ENCODE measurements around the gene COPS6.
A peak's percentile ranks its signal among the peaks of the same experiment; 100 is the strongest.

Gene COPS6

DNA sequence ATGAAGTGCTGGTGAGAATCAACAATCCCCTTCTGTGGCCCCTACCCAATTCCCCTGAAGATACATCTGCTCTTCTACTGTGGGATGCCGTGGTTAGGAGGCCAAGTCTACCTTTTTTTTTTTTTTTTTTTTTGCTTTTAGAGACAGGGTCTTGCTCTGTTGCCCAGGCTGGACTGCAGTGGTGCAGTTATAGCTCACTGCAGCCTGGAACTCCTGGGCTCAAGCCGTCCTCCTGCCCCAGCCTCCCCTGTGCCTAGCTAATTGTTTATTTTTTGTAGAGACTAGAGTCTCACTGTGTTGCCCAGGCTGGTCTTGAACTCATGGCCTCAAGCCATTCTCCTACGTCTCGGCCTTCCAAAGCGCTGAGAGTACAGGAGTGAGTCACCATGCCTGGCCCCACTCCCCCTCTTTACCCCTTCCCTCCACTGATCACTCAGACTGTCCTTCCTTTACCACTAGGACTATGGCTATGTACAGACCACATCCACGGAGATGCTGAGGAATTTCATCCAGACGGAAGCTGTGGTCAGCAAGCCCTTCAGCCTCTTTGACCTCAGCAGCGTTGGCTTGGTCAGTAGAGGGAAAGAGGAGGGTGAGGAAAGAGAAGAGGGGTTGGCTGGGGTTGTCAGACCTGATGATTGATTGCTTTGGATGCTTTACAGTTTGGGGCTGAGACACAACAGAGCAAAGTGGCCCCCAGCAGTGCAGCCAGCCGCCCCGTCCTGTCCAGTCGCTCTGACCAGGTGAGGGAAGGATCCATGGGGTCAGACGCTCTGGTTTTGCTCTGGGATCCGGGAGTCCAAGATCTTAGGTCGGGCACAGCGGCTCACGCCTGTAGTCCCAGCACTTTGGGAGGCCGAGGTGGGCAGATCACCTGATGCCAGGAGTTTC is 14.4 kb downstream of the COPS6 start:
- no peak for DNase-seq

GRCh38 chr7:100105534-100105933 is 16.8 kb downstream of the COPS6 start:
- no peak for DNase-seq

DNA sequence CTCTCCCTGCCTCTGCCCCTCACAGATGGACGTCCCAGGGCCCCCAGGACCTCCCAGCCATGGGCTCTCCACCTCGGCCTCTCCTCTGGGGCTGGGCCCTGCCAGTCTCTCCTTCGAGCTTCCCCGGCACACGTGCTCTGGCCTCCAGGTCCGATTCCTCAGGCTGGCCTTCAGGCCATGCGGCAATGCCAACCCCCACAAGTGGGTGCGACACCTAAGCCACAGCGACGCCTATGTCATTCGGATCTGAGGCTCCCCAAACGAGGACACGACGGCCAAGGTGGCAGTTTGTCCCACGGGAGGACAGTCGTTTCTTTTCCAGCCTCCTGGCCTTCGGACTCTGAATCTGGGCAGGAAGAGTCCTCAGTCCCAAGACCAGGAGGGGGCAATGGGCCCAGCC is 17.9 kb downstream of the COPS6 start:
- no peak for DNase-seq

- DNase-seq, result no peak
Observed at GRCh38 chr7:100107125-100107737, 18.5 kb downstream of the COPS6 start.

GRCh38 chr7:100107890-100108289 is 19.1 kb downstream of the COPS6 start:
- DNase-seq, result no peak

DNA sequence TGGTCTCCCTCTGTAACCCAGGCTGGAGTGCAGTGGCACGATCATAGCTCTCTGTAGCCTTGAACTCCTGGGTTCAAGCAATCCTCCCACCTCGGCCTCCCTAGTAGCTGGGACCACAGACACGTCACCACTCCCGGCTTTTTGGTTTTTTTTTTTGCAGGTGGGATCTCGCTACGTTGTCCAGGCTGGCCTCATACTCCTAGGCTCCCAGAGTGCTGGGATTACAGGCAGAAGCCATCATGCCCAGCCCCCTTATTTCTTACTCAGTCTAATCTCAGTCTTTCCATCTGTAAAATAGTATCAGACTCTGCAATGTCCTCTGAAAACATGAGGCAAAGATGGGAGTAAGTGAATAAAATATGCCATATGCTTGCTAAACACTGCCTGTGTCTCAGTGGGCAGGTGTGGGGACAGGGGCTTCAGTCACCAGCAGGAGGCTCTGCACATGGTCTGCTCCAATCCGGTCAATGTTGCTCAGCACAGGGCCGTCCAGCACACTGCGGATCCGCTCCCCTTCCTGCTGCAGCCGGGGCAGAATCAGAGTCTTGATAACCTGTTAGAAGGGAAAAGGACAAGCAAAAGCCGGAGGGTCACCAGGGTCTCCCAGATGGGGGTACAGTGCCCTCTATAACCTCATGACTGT is 20.9 kb downstream of the COPS6 start:
- DNase-seq, result no peak

DNA sequence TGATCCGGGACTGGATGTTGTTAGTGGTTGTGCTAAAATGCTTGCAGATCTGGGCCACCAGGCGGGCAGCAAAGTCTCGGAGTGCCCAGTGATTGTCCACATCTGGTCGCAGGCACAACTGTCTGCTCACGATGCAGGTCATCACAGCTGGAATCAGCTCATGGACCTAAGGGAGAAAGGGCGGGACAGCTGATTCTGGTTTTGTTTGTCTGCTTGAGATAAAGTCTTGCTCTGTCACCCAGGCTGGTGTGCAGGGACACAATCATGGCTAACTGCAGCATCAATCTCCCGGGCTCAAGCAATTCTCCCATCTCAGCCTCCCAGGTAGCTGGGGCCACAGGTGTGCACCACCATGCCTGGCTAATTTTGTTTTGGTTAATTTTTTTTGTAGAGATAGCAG is 22.4 kb downstream of the COPS6 start:
- DNase-seq, result no peak

GRCh38 chr7:100111914-100112313 is 23.1 kb downstream of the COPS6 start:
- no peak for DNase-seq

DNA sequence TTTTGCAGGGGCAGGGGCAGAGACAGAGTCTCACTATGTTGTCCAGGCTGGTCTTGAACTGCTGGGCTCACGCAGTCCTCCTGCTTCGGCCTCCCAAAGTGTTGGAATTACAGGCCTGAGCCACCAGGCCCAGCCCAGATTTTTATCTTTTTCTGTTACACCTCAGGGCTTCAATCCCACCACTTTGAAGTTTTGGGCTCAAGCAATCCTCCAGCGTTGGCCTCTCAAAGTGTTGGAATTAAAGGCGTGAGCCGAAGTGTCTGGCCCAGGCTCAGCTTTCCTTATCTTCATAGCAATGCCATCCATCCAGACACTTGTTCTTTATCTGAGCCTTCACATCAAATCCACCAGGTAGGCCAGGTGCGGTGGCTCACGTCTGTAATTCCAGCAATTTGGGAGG is 26.3 kb downstream of the COPS6 start:
- DNase-seq, result no peak

DNA sequence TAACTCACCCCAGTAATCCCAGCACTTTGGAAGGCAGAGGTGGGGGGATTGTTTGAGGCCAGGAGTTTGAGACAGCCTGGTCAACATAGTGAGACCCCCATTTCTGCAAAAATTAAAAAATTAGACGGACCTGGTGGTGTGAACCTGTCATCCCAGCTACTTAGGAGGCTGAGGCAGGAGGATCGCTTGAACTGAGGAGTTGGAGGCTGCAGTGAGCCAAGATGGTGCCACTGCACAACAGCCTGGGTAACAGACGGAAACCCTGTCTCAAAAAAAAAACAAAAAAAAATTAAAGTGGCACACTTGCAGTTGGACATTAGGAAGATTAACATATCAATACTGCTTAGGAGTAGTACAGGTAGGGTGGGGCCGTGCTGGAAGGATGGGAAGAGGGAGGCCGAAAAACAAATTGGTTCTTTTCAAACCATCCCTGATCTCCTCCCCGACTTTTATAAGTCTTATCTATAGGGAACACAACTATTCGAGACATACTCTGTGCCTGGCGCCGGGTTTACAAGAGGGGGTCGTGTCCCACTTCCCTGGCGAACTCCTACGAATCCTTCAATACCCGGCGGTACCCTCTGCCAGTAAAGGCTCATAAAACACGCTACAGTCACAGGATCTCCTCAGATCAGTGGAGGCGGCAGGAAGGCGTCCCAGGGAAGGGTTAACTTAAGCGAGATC is 29.8 kb downstream of the COPS6 start:
- DNase-seq, result no peak

DNA sequence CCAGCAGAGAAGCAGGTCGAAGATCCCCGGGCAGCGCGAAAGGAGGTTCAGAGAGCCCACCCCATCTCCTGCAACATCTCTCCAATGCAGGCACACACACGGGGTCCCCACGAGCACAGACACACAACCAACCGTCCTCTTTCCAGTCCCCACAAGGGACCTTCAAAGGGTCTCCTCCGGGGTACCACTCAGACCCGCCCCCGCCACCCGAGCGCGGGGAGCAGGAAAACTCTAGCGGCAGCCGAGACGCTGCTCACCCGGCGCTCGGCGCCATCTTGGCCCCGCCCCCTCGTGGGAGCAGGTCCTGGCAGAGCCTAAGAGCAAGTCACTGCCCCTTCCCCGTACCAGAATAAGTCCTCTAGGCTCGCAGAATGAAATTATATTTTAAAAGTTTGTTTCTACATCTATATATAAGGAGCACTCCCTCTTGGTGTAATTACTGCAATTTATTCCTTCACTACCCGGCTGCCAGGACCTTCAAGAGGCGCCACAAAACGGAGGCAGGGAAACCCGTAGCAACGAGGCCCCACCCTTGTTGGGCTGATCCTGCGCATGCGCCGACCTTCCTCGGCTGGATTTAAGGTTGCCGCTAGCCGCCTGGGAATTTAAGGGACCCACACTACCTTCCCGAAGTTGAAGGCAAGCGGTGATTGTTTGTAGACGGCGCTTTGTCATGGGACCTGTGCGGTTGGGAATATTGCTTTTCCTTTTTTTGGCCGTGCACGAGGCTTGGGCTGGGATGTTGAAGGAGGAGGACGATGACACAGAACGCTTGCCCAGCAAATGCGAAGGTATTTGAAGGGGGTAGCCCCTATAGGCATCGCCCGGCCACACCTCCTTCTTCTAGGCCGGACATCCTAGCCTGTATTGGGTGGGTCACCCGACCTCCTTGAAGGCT is 30.6 kb downstream of the COPS6 start, which contains the start of the genes CNPY4 and TAF6:
Gene CNPY4 (plus strand): TSS at position 563 of the 898 bp plus-strand sequence. CDS start 111 bp downstream, at position 674.
Gene TAF6 (minus strand): TSS at position 287 of the 898 bp plus-strand sequence. CDS start 5,149 bp downstream, outside the sequence.
- DNase-seq, result peak; percentile 35 to 92

- peak in 1 of 2 experiments; percentile 81 for DNase-seq
Observed at GRCh38 chr7:100119970-100120732, 31.4 kb downstream of the COPS6 start.

- no peak for DNase-seq
Observed at GRCh38 chr7:100120733-100121036, 31.9 kb downstream of the COPS6 start.

DNA sequence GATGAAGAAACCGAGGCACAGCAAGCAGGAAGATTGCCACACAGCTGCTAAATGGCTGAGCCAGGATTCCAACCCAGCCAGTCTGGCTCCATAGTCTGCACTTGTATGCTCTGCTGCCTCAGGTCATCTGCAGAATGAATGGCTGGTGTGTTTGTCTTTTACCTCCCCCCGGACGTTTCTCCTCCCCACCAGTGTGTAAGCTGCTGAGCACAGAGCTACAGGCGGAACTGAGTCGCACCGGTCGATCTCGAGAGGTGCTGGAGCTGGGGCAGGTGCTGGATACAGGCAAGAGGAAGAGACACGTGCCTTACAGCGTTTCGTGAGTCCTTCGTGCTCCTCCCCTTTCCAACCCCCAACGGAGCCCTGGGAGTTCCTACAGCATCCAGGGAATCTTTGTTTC is 33.3 kb downstream of the COPS6 start:
- no peak for DNase-seq

DNA sequence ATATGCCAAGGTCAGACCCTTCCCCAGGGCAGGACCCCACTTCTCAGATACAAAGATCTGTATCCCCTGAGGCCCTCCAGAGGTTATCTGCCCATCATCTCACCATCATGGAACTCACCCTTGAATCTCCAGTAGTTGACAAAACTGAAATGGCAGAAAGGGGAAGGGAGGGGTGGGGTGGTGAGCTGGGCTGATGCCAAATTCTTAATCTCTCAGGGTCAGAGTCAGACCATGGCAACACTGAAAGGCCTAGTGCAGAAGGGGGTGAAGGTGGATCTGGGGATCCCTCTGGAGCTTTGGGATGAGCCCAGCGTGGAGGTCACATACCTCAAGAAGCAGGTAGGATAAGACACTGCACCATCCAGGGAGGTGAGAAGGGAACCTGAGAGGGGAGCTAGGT is 33.8 kb downstream of the COPS6 start:
- DNase-seq, result no peak

DNA sequence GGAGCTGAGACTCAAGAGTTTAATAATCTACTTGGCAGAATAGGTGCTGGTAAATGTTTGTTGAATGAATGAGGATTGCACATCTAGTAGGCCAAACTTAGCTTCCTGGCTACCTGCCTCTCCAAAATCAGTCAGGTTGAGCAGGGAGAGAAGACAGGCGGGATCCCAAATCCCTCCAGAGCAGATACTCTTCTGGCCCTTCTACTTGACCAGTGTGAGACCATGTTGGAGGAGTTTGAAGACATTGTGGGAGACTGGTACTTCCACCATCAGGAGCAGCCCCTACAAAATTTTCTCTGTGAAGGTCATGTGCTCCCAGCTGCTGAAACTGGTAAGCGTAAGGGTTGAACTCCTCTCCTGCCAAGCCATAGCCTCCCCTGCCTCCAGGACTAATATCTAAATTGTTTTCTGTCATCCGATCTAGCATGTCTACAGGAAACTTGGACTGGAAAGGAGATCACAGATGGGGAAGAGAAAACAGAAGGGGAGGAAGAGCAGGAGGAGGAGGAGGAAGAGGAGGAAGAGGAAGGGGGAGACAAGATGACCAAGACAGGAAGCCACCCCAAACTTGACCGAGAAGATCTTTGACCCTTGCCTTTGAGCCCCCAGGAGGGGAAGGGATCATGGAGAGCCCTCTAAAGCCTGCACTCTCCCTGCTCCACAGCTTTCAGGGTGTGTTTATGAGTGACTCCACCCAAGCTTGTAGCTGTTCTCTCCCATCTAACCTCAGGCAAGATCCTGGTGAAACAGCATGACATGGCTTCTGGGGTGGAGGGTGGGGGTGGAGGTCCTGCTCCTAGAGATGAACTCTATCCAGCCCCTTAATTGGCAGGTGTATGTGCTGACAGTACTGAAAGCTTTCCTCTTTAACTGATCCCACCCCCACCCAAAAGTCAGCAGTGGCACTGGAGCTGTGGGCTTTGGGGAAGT is 35.8 kb downstream of the COPS6 start:
- no peak for DNase-seq

- peak in 1 of 2 experiments; percentile 51 for DNase-seq
Observed at GRCh38 chr7:100126239-100126930, 37.6 kb downstream of the COPS6 start.

DNA sequence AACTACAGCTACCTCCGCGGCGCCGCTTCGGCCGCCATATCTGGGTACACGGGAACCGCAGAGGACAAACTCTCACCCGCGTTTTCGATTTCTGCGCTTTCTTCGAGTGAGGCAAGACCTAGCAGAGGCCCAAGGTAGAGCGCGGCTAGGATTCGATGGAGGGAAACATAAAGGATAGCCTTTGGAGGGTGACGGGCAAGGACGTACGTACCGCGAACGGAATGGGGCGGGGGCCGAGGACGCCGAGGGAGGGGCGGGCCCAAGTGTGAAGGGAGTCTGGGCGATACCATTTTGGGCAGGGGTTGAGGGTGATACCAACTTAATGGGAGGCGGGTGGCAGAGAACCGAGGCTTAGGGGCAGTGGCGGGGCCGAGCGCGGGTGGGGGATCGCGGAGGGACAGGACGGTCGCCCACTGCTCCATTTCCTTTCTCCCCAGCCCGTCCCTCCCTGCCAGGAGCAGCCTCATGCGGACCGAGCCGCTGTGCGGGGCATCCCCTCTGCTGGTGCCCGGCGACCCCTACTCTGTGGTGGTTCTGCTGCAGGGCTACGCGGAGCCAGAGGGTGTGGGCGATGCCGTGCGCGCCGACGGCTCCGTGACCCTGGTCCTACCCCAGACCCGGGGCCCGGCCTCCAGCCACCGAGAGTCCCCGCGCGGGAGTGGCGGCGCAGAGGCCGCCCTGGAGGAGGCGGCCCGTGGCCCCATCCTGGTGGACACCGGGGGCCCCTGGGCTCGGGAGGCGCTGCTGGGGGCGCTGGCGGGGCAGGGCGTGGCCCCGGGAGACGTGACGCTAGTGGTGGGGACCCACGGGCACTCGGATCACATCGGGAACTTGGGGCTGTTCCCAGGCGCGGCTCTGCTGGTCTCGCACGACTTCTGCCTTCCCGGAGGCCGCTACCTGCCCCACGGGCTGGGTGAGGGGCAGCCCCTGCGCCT is 38.4 kb downstream of the COPS6 start, which contains the start of gene MBLAC1:
Gene MBLAC1 (plus strand): TSS at position 37 of the 935 bp plus-strand sequence. CDS start 429 bp downstream, at position 466.
- DNase-seq, result peak; percentile 37 to 65
